Neural progenitor cell (in vitro differentiated cells): ENCODE results near the gene PEX5L. TPM values are rescaled to one million over a fixed set of nuclear protein-coding genes. Genes with fewer than 3 reads are reported as not detected.

Experiments
- DNase-seq: peaks from one replicate; pipeline ENCODE4 v3.0.0-alpha.2; 2016; ENCODE audit warnings: low spot score
- H2AFZ ChIP-seq: fragments of 200-600 bp; sonication (generic); replicated peaks from 2 replicates; pipeline ENCODE4 v1.6.1; 2016; ENCODE audit warnings: antibody characterized with exemption
- H3F3A ChIP-seq: fragments of 200-600 bp; sonication (generic); 2 replicates; pipeline ENCODE4 v1.6.1; 2016; ENCODE audit warnings: antibody characterized with exemption, low read depth
- H3K27ac ChIP-seq: fragments of 200-600 bp; sonication (generic); 2 replicates; pipeline ENCODE4 v1.5.1; 2016; ENCODE audit warnings: mild to moderate bottlenecking
- H3K27me3 ChIP-seq: fragments of 200-600 bp; sonication (generic); 2 replicates; pipeline ENCODE4 v1.6.1; 2016; ENCODE audit warnings: mild to moderate bottlenecking, moderate library complexity
- H3K36me3 ChIP-seq: fragments of 200-600 bp; sonication (generic); 2 replicates; pipeline ENCODE4 v1.5.1; 2016
- H3K4me1 ChIP-seq: fragments of 200-600 bp; sonication (generic); 2 replicates; pipeline ENCODE4 v1.6.1; 2016; ENCODE audit warnings: mixed run types
- H3K4me2 ChIP-seq: fragments of 200-600 bp; sonication (generic); 2 replicates; pipeline ENCODE4 v1.6.1; 2016
- H3K4me3 ChIP-seq: fragments of 200-600 bp; sonication (generic); 2 replicates; pipeline ENCODE4 v1.5.1; 2016
- H3K79me2 ChIP-seq: fragments of 200-600 bp; sonication (generic); 2 replicates; pipeline ENCODE4 v1.6.1; 2016; ENCODE audit warnings: low read depth
- H3K9ac ChIP-seq: fragments of 200-600 bp; sonication (generic); 2 replicates; pipeline ENCODE4 v1.6.1; 2016
- H3K9me3 ChIP-seq: fragments of 200-600 bp; sonication (generic); 2 replicates; pipeline ENCODE4 v1.5.1; 2016; ENCODE audit warnings: low read depth
- H4K20me1 ChIP-seq: fragments of 200-600 bp; sonication (generic); 2 replicates; pipeline ENCODE4 v1.6.1; 2016; ENCODE audit warnings: low read depth
- H3K27ac Mint-ChIP-seq: 3 replicates; pipeline ENCODE4 v1.8.0; 2021; ENCODE audit warnings: mixed read lengths
- H3K27me3 Mint-ChIP-seq: 2 replicates; pipeline ENCODE4 v1.8.0; 2022; ENCODE audit warnings: low read depth, mild to moderate bottlenecking, inconsistent platforms, moderate library complexity, mixed read lengths; ENCODE audit not compliant: insufficient read depth
- H3K36me3 Mint-ChIP-seq: 3 replicates; pipeline ENCODE4 v1.8.0; 2021; ENCODE audit warnings: mixed read lengths
- H3K4me1 Mint-ChIP-seq: 3 replicates; pipeline ENCODE4 v1.8.0; 2021; ENCODE audit warnings: mixed read lengths
- H3K4me3 Mint-ChIP-seq: 3 replicates; pipeline ENCODE4 v1.8.0; 2021; ENCODE audit warnings: mild to moderate bottlenecking, moderate library complexity, mixed read lengths
- H3K9me3 Mint-ChIP-seq: 3 replicates; pipeline ENCODE4 v1.8.0; 2020; ENCODE audit warnings: mixed read lengths
- CTCF ChIP-seq: fragments of 200-600 bp; sonication (generic); IDR thresholded peaks from 2 replicates; pipeline ENCODE4 v1.5.1; 2017; ENCODE audit warnings: antibody characterized with exemption, mild to moderate bottlenecking
- EZH2 ChIP-seq: fragments of 200-600 bp; sonication (generic); IDR thresholded peaks from 2 replicates; pipeline ENCODE4 v1.6.1; 2017; ENCODE audit warnings: antibody characterized with exemption, mild to moderate bottlenecking, moderate library complexity
- EZH2phosphoT487 ChIP-seq: fragments of 200-600 bp; sonication (generic); IDR thresholded peaks from 2 replicates; pipeline ENCODE4 v1.6.1; 2017; ENCODE audit warnings: antibody characterized with exemption
- total RNA-seq: library from RNA; depleted of rRNA; stranded (reverse); fragments of >200 nt; gene quantifications from 2 replicates; pipeline ENCODE4 v1.2.3, GENCODE V29; 2015; ENCODE audit warnings: low replicate concordance

PEX5L gene
- total RNA-seq, 1 donor from 2014 or later: 0.90 TPM

DNA sequence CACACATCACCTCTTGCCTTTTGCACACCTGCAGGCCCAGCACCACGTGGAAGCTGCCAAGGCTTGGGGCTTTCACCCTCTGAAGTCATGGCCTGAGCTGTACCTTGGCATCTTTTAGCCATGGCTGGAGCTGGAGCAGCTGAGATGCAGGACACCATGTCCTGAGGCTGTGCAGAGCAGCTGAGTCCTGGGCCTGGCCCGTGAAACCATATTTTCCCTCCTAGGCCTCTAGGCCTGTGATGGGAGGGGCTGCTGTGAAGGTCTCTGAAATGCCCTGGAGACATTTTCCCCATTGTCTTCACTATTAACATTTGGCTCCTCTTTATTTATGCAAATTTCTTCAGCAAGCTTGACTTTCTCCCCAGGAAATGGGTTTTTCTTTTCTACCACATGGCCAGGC lies 41.9 kb upstream of the PEX5L start:
- H2AFZ ChIP-seq: no peak overlapping the region
- no peak for TF ChIP-seq EZH2
- no peak for TF ChIP-seq CTCF
- TF ChIP-seq EZH2phosphoT487: no peak
- no peaks in the 10 kb centered on the region for H3K36me3 ChIP-seq
- no peak for DNase-seq
- no peak overlapping the region for H3K4me3 Mint-ChIP-seq
- H3K4me1 ChIP-seq: no peaks in the 10 kb centered on the region
- no peak overlapping the region for H3K27ac ChIP-seq
- no peak overlapping the region for H3K4me3 ChIP-seq
- no peaks in the 10 kb centered on the region for H3K9me3 Mint-ChIP-seq
- H3K79me2 ChIP-seq: no peaks in the 10 kb centered on the region
- no peaks in the 10 kb centered on the region for H3K9me3 ChIP-seq
- no peaks in the 10 kb centered on the region for H4K20me1 ChIP-seq
- H3F3A ChIP-seq: no peaks in the 10 kb centered on the region
- H3K27me3 ChIP-seq: no peaks in the 10 kb centered on the region
- no peak overlapping the region for H3K4me2 ChIP-seq
- H3K4me1 Mint-ChIP-seq: no peaks in the 10 kb centered on the region
- no peaks in the 10 kb centered on the region for H3K36me3 Mint-ChIP-seq
- no peak overlapping the region for H3K9ac ChIP-seq
- H3K27ac Mint-ChIP-seq: no peak overlapping the region
- no peaks in the 10 kb centered on the region for H3K27me3 Mint-ChIP-seq

DNA sequence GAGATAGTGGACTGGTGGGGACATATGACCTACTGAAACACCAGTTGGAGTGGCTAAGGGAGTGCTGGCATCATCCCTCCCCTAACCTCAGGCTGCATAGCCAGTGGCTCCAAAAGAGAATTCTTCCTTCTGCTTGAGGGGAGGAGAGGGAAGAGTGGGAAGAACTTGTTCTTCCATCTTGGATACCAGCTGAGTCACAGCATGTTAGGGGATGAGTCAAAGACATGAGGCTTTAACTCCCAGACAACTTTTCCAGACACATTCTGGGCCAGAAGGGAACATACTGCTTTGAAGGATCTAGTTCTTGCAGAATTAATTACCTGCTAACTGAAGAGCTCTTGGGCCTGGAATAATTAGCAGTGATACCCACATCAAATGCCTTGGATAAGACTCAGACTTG lies 36.8 kb upstream of the PEX5L start:
- no peaks in the 10 kb centered on the region for H3K27me3 ChIP-seq
- TF ChIP-seq EZH2: no peak
- TF ChIP-seq CTCF: no peak
- no peak for TF ChIP-seq EZH2phosphoT487
- H3K9me3 ChIP-seq: no peaks in the 10 kb centered on the region
- H3K4me1 Mint-ChIP-seq: no peaks in the 10 kb centered on the region
- H3K9ac ChIP-seq: no peak overlapping the region
- H3F3A ChIP-seq: no peaks in the 10 kb centered on the region
- no peak overlapping the region for H2AFZ ChIP-seq
- no peak overlapping the region for H3K4me3 ChIP-seq
- no peaks in the 10 kb centered on the region for H3K79me2 ChIP-seq
- H3K36me3 ChIP-seq: no peaks in the 10 kb centered on the region
- H3K27ac ChIP-seq: no peak overlapping the region
- no peaks in the 10 kb centered on the region for H3K36me3 Mint-ChIP-seq
- no peaks in the 10 kb centered on the region for H3K27me3 Mint-ChIP-seq
- no peaks in the 10 kb centered on the region for H3K4me1 ChIP-seq
- no peaks in the 10 kb centered on the region for H4K20me1 ChIP-seq
- no peak overlapping the region for H3K4me2 ChIP-seq
- no peak for DNase-seq
- H3K27ac Mint-ChIP-seq: no peak overlapping the region
- no peak overlapping the region for H3K4me3 Mint-ChIP-seq
- no peaks in the 10 kb centered on the region for H3K9me3 Mint-ChIP-seq

DNA sequence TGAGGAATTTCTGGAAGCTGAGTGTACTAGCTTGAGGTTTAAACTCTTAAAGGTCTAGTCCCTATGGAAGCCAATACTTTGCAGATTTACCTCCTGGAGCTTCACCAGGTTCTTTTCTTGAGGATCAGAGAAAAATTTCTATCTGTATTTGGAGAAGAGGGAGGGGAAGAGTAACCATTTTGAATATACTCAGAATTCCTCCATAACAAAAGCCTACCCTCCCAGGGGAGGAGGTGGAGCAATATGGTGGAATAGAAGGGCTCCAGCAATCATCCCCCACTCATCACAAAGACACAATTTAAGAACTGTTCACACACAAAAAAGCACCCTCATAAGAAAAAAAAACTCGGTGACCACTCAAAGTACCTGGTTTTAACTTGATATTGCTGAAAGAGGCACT lies 36.0 kb upstream of the PEX5L start:
- H4K20me1 ChIP-seq: no peaks in the 10 kb centered on the region
- no peak overlapping the region for H3K4me2 ChIP-seq
- no peaks in the 10 kb centered on the region for H3F3A ChIP-seq
- H3K4me1 Mint-ChIP-seq: no peaks in the 10 kb centered on the region
- H3K79me2 ChIP-seq: no peaks in the 10 kb centered on the region
- no peak overlapping the region for H3K27ac Mint-ChIP-seq
- no peaks in the 10 kb centered on the region for H3K36me3 Mint-ChIP-seq
- no peaks in the 10 kb centered on the region for H3K9me3 ChIP-seq
- no peak overlapping the region for H3K27ac ChIP-seq
- H2AFZ ChIP-seq: no peak overlapping the region
- H3K4me3 ChIP-seq: no peak overlapping the region
- no peaks in the 10 kb centered on the region for H3K9me3 Mint-ChIP-seq
- no peak overlapping the region for H3K4me3 Mint-ChIP-seq
- H3K36me3 ChIP-seq: no peaks in the 10 kb centered on the region
- no peak for TF ChIP-seq EZH2phosphoT487
- DNase-seq: no peak
- peaks cover 3% of the 10 kb centered on the region for H3K27me3 Mint-ChIP-seq
- no peaks in the 10 kb centered on the region for H3K4me1 ChIP-seq
- H3K9ac ChIP-seq: no peak overlapping the region
- H3K27me3 ChIP-seq: no peaks in the 10 kb centered on the region

DNA sequence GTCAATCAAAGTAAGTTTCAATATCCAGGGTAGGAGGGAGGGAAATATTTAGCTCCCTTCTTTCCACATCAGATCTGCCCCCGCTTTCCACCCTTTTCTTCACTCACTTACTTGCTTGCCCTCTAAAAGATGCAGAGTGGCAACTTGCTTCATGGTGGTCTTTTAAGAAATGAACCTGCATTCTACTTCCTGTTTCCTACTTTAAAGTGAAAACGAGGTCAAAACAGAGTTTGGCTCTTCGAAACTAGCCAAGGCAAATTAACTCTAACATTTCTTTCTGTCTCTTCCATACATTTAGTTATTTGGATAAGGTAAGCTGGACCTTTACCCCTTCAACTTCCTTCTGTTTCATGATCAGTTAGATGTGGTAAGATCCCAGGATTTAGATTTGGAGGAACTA lies 34.2 kb upstream of the PEX5L start:
- Histone ChIP-seq H3F3A (no peaks in the 10 kb centered on the region), H3K4me3 (no peak overlapping the region), H2AFZ (no peak overlapping the region), H3K9ac (no peak overlapping the region), H3K27ac (no peak overlapping the region), H3K27me3 (no peaks in the 10 kb centered on the region), H3K4me1 (no peaks in the 10 kb centered on the region), H3K36me3 (no peaks in the 10 kb centered on the region), H4K20me1 (no peaks in the 10 kb centered on the region), H3K9me3 (no peaks in the 10 kb centered on the region), H3K4me2 (no peak overlapping the region), H3K79me2 (no peaks in the 10 kb centered on the region)
- H3K9me3 Mint-ChIP-seq: no peaks in the 10 kb centered on the region
- TF ChIP-seq CTCF (no peak), EZH2 (no peak), EZH2phosphoT487 (no peak)
- H3K4me3 Mint-ChIP-seq: no peak overlapping the region
- no peaks in the 10 kb centered on the region for H3K36me3 Mint-ChIP-seq
- H3K27me3 Mint-ChIP-seq: peaks cover 3% of the 10 kb centered on the region
- H3K27ac Mint-ChIP-seq: no peak overlapping the region
- no peaks in the 10 kb centered on the region for H3K4me1 Mint-ChIP-seq
- no peak for DNase-seq
